ENCODE results near the gene HACL1.

DNA sequence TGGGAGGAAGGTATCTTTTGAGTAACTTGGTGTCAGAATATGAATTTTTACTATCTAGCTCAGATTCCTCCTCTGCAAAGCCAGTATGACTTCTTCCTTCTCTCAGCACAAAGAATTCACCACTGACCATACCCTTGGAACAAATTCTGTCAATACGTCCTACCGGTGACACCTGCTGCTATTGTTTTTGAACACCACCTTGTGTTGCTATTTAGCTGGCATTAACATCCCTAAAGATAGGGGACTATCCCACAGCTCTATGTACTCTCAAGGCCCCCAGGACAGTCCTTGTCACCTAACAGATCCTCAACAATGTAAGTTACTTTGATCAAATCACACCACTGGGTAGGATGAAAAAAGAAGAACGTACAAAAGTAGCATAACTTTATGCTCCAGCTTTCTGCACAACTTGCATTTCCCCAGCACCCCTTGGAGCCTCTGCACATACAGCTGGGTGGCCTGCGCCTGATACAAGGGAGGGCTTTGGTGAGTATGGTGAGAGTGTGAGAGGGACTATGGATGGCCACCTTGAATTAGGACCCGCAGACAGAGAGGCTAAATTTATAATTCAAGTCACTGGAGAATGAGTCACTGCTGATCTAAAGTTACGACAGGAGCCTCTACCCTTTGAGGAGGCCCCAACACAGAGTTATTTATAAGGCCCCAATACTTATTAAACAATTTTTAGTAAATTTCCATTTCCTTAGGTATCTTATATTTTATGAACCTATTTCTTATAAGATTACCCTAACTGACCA is 77.5 kb downstream of the HACL1 start:
- TF ChIP-seq, protein P1, sequence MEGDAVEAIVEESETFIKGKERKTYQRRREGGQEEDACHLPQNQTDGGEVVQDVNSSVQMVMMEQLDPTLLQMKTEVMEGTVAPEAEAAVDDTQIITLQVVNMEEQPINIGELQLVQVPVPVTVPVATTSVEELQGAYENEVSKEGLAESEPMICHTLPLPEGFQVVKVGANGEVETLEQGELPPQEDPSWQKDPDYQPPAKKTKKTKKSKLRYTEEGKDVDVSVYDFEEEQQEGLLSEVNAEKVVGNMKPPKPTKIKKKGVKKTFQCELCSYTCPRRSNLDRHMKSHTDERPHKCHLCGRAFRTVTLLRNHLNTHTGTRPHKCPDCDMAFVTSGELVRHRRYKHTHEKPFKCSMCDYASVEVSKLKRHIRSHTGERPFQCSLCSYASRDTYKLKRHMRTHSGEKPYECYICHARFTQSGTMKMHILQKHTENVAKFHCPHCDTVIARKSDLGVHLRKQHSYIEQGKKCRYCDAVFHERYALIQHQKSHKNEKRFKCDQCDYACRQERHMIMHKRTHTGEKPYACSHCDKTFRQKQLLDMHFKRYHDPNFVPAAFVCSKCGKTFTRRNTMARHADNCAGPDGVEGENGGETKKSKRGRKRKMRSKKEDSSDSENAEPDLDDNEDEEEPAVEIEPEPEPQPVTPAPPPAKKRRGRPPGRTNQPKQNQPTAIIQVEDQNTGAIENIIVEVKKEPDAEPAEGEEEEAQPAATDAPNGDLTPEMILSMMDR (IDR thresholded peaks at IDR 0.05): no peak
- no peak for TF ChIP-seq EZH2 (IDR thresholded peaks at IDR 0.05)
